Measurements from ENCODE around the gene MUC13. TPM values are rescaled to one million over a fixed set of nuclear protein-coding genes. Genes with fewer than 3 reads are reported as not detected.

Gene MUC13
- total and polyA plus RNA-seq, 9 of the 15 experiments (the other 6 are each of a cell fraction or from before 2014, with no cell fraction given): 0.09 TPM; not detected in 8

GRCh38 chr3:124860599-124860998, 74.0 kb downstream of the MUC13 start:
- H3K4me1 ChIP-seq (replicated peaks in 1 of 2; ENCODE audit: control insufficient read depth in 2 of 2, insufficient read depth in 2 of 2, low read length in 2 of 2): peaks cover 0 to 3% of the 10 kb centered on the region in 2 experiments; a peak in 2 of 5 replicates
- no peak overlapping the region for H2AFZ ChIP-seq (ENCODE audit: low read depth, low read length)
- no peaks in the 10 kb centered on the region for H3K9me1 ChIP-seq (ENCODE audit: control insufficient read depth, insufficient read depth, low read length)
- POLR2A ChIA-PET: interaction anchor here (0.6 kb wide), 1 partner anchor 897 kb away, joined by 3 read pairs; no protein-coding TSS in a partner anchor
- no peak overlapping the region for H3K27ac ChIP-seq (ENCODE audit: extremely low read depth, low read depth, low read length)
- ATAC-seq (no peak), FAIRE-seq (no peak), DNase-seq (ENCODE audit: extremely low read depth in 1 of 4, low spot score in 3 of 4) (no peak)
- H3K79me2 ChIP-seq (ENCODE audit: control insufficient read depth, insufficient read depth, low read length): no peaks in the 10 kb centered on the region
- no peaks in the 10 kb centered on the region for H3K9me3 ChIP-seq (replicated peaks; ENCODE audit: control insufficient read depth, insufficient read depth, low read depth, low read length)
- no peaks in the 10 kb centered on the region for H4K20me1 ChIP-seq (replicated peaks; ENCODE audit: control insufficient read depth, insufficient read depth, low read length)
- BruUV-seq (replicated peaks): no TSS peak
- H3K36me3 ChIP-seq (ENCODE audit: control insufficient read depth, insufficient read depth, low read length): no peaks in the 10 kb centered on the region
- in situ Hi-C loops (cut with MboI): no loop called here
- 93% methylated on average over 1 of the region's 1 CpG for whole genome bisulfite sequencing (ENCODE audit: insufficient coverage, low coverage, missing lambda C conversion rate)
- intact Hi-C loops (cut with micrococcal nuclease): no loop called here
- H3K27me3 ChIP-seq (ENCODE audit: control insufficient read depth in 2 of 2, insufficient read depth in 2 of 2, low read length in 2 of 2): no peaks in the 10 kb centered on the region
- no peak overlapping the region for H3K4me2 ChIP-seq (ENCODE audit: insufficient read depth, low read length)
- CTCF ChIA-PET (ENCODE audit: low intra/inter-chr PET ratio): no interaction called here
- no peak overlapping the region for H3K9ac ChIP-seq (ENCODE audit: insufficient read depth in 1 of 2, low read depth in 2 of 2, low read length in 2 of 2)
- no peak for TF ChIP-seq ZNF3 (CRISPR knock-in tag; IDR thresholded peaks at IDR 0.05)
- TF ChIP-seq PHB (CRISPR knock-in tag; IDR thresholded peaks at IDR 0.05): no peak
- TF ChIP-seq XRCC3 (IDR thresholded peaks at IDR 0.05): no peak
- TF ChIP-seq, protein P1, sequence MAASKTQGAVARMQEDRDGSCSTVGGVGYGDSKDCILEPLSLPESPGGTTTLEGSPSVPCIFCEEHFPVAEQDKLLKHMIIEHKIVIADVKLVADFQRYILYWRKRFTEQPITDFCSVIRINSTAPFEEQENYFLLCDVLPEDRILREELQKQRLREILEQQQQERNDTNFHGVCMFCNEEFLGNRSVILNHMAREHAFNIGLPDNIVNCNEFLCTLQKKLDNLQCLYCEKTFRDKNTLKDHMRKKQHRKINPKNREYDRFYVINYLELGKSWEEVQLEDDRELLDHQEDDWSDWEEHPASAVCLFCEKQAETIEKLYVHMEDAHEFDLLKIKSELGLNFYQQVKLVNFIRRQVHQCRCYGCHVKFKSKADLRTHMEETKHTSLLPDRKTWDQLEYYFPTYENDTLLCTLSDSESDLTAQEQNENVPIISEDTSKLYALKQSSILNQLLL (CRISPR knock-in tag; IDR thresholded peaks at IDR 0.05; ENCODE audit: borderline replicate concordance): no peak
- TF ChIP-seq, protein P2, sequence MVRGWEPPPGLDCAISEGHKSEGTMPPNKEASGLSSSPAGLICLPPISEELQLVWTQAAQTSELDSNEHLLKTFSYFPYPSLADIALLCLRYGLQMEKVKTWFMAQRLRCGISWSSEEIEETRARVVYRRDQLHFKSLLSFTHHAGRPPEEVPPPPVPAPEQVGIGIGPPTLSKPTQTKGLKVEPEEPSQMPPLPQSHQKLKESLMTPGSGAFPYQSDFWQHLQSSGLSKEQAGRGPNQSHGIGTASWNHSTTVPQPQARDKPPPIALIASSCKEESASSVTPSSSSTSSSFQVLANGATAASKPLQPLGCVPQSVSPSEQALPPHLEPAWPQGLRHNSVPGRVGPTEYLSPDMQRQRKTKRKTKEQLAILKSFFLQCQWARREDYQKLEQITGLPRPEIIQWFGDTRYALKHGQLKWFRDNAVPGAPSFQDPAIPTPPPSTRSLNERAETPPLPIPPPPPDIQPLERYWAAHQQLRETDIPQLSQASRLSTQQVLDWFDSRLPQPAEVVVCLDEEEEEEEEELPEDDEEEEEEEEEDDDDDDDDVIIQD (CRISPR knock-in tag; IDR thresholded peaks at IDR 0.05): no peak
- TF ChIP-seq KAT7 (CRISPR knock-in tag; IDR thresholded peaks at IDR 0.05; ENCODE audit: borderline replicate concordance): no peak
- TF ChIP-seq POLR2AphosphoS5 (IDR thresholded peaks at IDR 0.05; ENCODE audit: control insufficient read depth, insufficient read depth, low read depth, low read length): no peak
- no peak for TF ChIP-seq HNRNPH1 (optimal IDR thresholded peaks at IDR 0.05; ENCODE audit: low read depth, low read length)
- H3K4me3 ChIP-seq: no peak overlapping the region

All from K562 (cell line).